GM12875 (cell line): ENCODE results near the gene SHISAL1.

Experiments used
- H3K4me3 ChIP-seq: one replicate; pipeline ENCODE4 v1.5.1; 2011; ENCODE audit warnings: low read depth, low read length, control low read depth
- TF ChIP-seq, protein P1 (sequence below): IDR thresholded peaks from 2 replicates; pipeline ENCODE4 v1.5.1; 2011; ENCODE audit warnings: low read depth, mild to moderate bottlenecking, control low read depth, inconsistent platforms, low read length, moderate library complexity, borderline replicate concordance; ENCODE audit not compliant: insufficient read depth

Gene SHISAL1

DNA sequence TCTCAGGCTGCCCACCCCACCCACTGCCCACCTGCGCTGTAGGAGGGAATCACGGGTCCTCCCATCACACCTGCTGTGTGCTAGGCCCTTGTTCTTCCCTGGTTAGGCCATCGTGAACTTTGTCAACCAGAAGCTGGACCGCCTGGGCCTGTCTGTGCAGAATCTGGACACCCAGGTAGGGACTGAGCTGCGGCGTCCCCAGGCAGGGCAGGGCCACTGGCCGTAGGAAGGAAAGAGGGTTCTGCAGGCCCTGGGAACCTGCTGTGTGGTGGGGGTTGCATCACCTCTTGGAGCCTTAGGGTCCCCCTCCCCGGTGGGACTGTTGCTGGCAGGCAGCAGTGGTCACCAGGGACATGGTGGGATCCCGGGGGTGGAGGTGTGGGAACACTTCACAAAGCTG, 116.5 kb downstream of the SHISAL1 start:
- TF ChIP-seq, protein P1, sequence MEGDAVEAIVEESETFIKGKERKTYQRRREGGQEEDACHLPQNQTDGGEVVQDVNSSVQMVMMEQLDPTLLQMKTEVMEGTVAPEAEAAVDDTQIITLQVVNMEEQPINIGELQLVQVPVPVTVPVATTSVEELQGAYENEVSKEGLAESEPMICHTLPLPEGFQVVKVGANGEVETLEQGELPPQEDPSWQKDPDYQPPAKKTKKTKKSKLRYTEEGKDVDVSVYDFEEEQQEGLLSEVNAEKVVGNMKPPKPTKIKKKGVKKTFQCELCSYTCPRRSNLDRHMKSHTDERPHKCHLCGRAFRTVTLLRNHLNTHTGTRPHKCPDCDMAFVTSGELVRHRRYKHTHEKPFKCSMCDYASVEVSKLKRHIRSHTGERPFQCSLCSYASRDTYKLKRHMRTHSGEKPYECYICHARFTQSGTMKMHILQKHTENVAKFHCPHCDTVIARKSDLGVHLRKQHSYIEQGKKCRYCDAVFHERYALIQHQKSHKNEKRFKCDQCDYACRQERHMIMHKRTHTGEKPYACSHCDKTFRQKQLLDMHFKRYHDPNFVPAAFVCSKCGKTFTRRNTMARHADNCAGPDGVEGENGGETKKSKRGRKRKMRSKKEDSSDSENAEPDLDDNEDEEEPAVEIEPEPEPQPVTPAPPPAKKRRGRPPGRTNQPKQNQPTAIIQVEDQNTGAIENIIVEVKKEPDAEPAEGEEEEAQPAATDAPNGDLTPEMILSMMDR: no peak
- H3K4me3 ChIP-seq: no peak overlapping the region

DNA sequence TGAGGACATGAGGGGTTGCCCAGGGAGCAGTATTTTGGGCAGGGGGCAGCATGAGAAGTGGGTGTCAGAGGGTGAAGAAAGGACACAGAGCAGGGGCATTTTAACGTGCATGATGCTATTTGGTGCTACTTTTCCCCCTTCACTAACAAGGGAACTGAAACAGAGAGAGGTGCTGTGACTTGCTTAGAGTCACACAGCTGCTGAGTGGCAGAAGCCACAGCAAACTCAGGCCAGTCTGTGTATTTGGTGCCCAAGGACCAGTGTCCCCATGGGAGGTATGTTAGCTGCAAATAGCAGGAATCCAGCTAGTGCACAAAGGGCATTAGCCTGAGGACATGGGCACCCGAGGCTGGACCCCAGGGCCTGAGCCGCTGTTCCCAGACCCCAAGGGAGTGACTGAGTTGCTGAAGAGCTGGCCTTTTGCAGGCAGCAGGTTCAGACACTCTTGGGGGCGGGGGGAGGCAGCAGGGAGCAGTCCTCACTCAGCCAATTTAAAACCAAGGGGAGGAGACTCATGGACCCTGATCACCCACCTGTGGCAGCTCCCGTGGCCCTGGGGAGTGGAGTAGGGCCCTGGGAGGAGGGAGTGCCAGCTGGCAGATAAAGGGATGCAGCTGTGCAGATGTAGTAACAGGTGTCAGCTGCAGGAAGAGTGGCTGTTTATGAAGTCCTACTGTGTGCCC, 117.4 kb downstream of the SHISAL1 start:
- no peak overlapping the region for H3K4me3 ChIP-seq
- TF ChIP-seq, protein P1: no peak

DNA sequence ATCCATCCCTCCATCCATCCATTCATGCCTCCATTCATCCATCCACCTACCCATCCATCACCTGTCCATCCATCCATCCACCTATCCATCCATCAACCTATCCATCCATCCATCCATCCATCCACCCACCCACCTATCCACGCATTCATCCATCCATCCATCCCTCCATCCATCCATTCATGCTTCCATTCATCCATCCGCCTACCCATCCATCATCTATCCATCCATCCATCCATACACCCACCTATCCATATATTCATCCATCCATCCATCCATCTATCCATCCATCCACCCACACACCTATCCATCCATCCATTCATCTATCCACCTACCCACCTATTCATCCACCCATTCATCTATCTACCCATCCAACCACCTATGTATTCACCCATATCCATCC, 118.2 kb downstream of the SHISAL1 start:
- TF ChIP-seq, protein P1: no peak
- no peak overlapping the region for H3K4me3 ChIP-seq
